ENCODE results near the gene ASIC3. TPM values are rescaled to one million over a fixed set of nuclear protein-coding genes. Genes with fewer than 3 reads are reported as not detected.

Gene ASIC3
- polyA plus RNA-seq, 3 donors from 2014 or later = not detected

- peak; percentile 69 to 72 (median 71) for DNase-seq
- peak overlapping the region; percentile 88 to 95 (median 89) for H3K4me3 Mint-ChIP-seq
- H3K27ac Mint-ChIP-seq = peak overlapping the region; percentile 83 to 92 (median 88)
- H3K9me3 Mint-ChIP-seq = no peaks in the 10 kb centered on the region
- H3K4me1 Mint-ChIP-seq = peaks cover 47 to 48% of the 10 kb centered on the region in 2 donors
- peaks cover 4 to 16% (median 8%) of the 10 kb centered on the region in 3 donors for H3K27me3 Mint-ChIP-seq (ENCODE audit: low read depth in 3 of 3)
- no peaks in the 10 kb centered on the region for H3K36me3 Mint-ChIP-seq
These were observed 39.1 kb downstream of the ASIC3 start for GRCh38 chr7:151087245-151088018.

- H3K9me3 Mint-ChIP-seq = no peaks in the 10 kb centered on the region
These were observed 39.9 kb downstream of the ASIC3 start for GRCh38 chr7:151088019-151088855.

GRCh38 chr7:151088856-151089699 is 40.7 kb downstream of the ASIC3 start:
- peak overlapping the region; percentile 41 to 97 (median 86) for H3K27ac Mint-ChIP-seq
- H3K4me1 Mint-ChIP-seq = peaks cover 35 to 37% of the 10 kb centered on the region in 2 donors
- DNase-seq = no peak
- H3K9me3 Mint-ChIP-seq = no peaks in the 10 kb centered on the region
- peaks cover 4 to 12% (median 6%) of the 10 kb centered on the region in 3 donors for H3K27me3 Mint-ChIP-seq (ENCODE audit: low read depth in 3 of 3)
- H3K4me3 Mint-ChIP-seq = peak overlapping the region; percentile 24 to 86 (median 59)
- H3K36me3 Mint-ChIP-seq = no peaks in the 10 kb centered on the region

More at GRCh38 chr7:151088019-151088855, 39.9 kb downstream of the ASIC3 start:
- no peak for DNase-seq
- H3K4me3 Mint-ChIP-seq = peak overlapping the region; percentile 73 to 86 (median 80)
- H3K36me3 Mint-ChIP-seq = no peaks in the 10 kb centered on the region
- peak overlapping the region; percentile 76 to 97 (median 86) for H3K27ac Mint-ChIP-seq
- H3K4me1 Mint-ChIP-seq = peaks cover 41 to 42% of the 10 kb centered on the region in 2 donors
- H3K27me3 Mint-ChIP-seq (ENCODE audit: low read depth in 3 of 3) = peaks cover 4 to 16% (median 6%) of the 10 kb centered on the region in 3 donors

GRCh38 chr7:151089893-151090730 is 41.8 kb downstream of the ASIC3 start:
- peaks cover 28 to 32% of the 10 kb centered on the region in 2 donors for H3K4me1 Mint-ChIP-seq
- peaks cover 4 to 9% (median 6%) of the 10 kb centered on the region in 3 donors for H3K27me3 Mint-ChIP-seq (ENCODE audit: low read depth in 3 of 3)
- no peak overlapping the region for H3K4me3 Mint-ChIP-seq
- DNase-seq = no peak
- H3K9me3 Mint-ChIP-seq = no peaks in the 10 kb centered on the region
- no peaks in the 10 kb centered on the region for H3K36me3 Mint-ChIP-seq
- H3K27ac Mint-ChIP-seq = peak overlapping the region in 1 of 6 donors; percentile 92

- Mint-ChIP-seq H3K9me3 (no peaks in the 10 kb centered on the region), H3K4me3 (no peak overlapping the region), H3K36me3 (no peaks in the 10 kb centered on the region), H3K4me1 (peaks cover 21 to 24% of the 10 kb centered on the region in 2 donors), H3K27ac (no peak overlapping the region), H3K27me3 (ENCODE audit: low read depth in 3 of 3) (peaks cover 4 to 6% (median 6%) of the 10 kb centered on the region in 3 donors)
- no peak for DNase-seq
These were observed 42.7 kb downstream of the ASIC3 start for GRCh38 chr7:151091003-151091402.

- no peak overlapping the region for H3K4me3 Mint-ChIP-seq
- H3K27me3 Mint-ChIP-seq (ENCODE audit: low read depth in 3 of 3) = peaks cover 4 to 6% (median 6%) of the 10 kb centered on the region in 3 donors
- no peak for DNase-seq
- no peaks in the 10 kb centered on the region for H3K9me3 Mint-ChIP-seq
- peaks cover 21 to 24% of the 10 kb centered on the region in 2 donors for H3K4me1 Mint-ChIP-seq
- no peaks in the 10 kb centered on the region for H3K36me3 Mint-ChIP-seq
- no peak overlapping the region for H3K27ac Mint-ChIP-seq
These were observed 43.1 kb downstream of the ASIC3 start for GRCh38 chr7:151091431-151091830.

- H3K4me1 Mint-ChIP-seq = peaks cover 21 to 24% of the 10 kb centered on the region in 2 donors
- peaks cover 4 to 6% (median 6%) of the 10 kb centered on the region in 3 donors for H3K27me3 Mint-ChIP-seq (ENCODE audit: low read depth in 3 of 3)
- H3K27ac Mint-ChIP-seq = no peak overlapping the region
- no peaks in the 10 kb centered on the region for H3K9me3 Mint-ChIP-seq
- no peaks in the 10 kb centered on the region for H3K36me3 Mint-ChIP-seq
- H3K4me3 Mint-ChIP-seq = no peak overlapping the region
- DNase-seq = no peak
These were observed 43.7 kb downstream of the ASIC3 start for GRCh38 chr7:151091988-151092387.

GRCh38 chr7:151093748-151094147 is 45.4 kb downstream of the ASIC3 start:
- H3K27ac Mint-ChIP-seq = no peak overlapping the region
- no peak for DNase-seq
- H3K4me1 Mint-ChIP-seq = peaks cover 11 to 13% of the 10 kb centered on the region in 2 donors
- H3K27me3 Mint-ChIP-seq (ENCODE audit: low read depth in 3 of 3) = peaks cover 0 to 4% (median 4%) of the 10 kb centered on the region in 3 donors
- H3K4me3 Mint-ChIP-seq = no peak overlapping the region
- H3K36me3 Mint-ChIP-seq = no peaks in the 10 kb centered on the region
- no peaks in the 10 kb centered on the region for H3K9me3 Mint-ChIP-seq

- no peaks in the 10 kb centered on the region for H3K36me3 Mint-ChIP-seq
- DNase-seq = no peak
- no peak overlapping the region for H3K4me3 Mint-ChIP-seq
- H3K4me1 Mint-ChIP-seq = peaks cover 2 to 3% of the 10 kb centered on the region in 2 donors
- H3K27ac Mint-ChIP-seq = no peak overlapping the region
- H3K9me3 Mint-ChIP-seq = no peaks in the 10 kb centered on the region
- peaks cover 0 to 4% (median 2%) of the 10 kb centered on the region in 3 donors for H3K27me3 Mint-ChIP-seq (ENCODE audit: low read depth in 3 of 3)
These were observed 46.3 kb downstream of the ASIC3 start for GRCh38 chr7:151094675-151095074.

GRCh38 chr7:151095123-151095797 is 46.9 kb downstream of the ASIC3 start:
- DNase-seq = no peak
- no peaks in the 10 kb centered on the region for H3K36me3 Mint-ChIP-seq
- peaks cover 0 to 4% (median 2%) of the 10 kb centered on the region in 3 donors for H3K27me3 Mint-ChIP-seq (ENCODE audit: low read depth in 3 of 3)

GRCh38 chr7:151095828-151096475 is 47.6 kb downstream of the ASIC3 start:
- peaks cover 0 to 1% (median 0%) of the 10 kb centered on the region in 3 donors for H3K27me3 Mint-ChIP-seq (ENCODE audit: low read depth in 3 of 3)

More at GRCh38 chr7:151095123-151095797, 46.9 kb downstream of the ASIC3 start:
- H3K4me1 Mint-ChIP-seq = peaks cover 0 to 3% of the 10 kb centered on the region in 2 donors
- H3K27ac Mint-ChIP-seq = no peak overlapping the region
- H3K4me3 Mint-ChIP-seq = no peak overlapping the region
- H3K9me3 Mint-ChIP-seq = no peaks in the 10 kb centered on the region

More at GRCh38 chr7:151095828-151096475, 47.6 kb downstream of the ASIC3 start:
- peak overlapping the region in 1 of 6 donors; percentile 11 for H3K27ac Mint-ChIP-seq
- no peaks in the 10 kb centered on the region for H3K36me3 Mint-ChIP-seq
- no peak for DNase-seq
- H3K4me3 Mint-ChIP-seq = no peak overlapping the region
- H3K4me1 Mint-ChIP-seq = peaks cover 0 to 3% of the 10 kb centered on the region in 2 donors
- no peaks in the 10 kb centered on the region for H3K9me3 Mint-ChIP-seq
